NCI-H82 treated with DMSO at 0.1 percent for 48 hours (cell line): Measurements from ENCODE around the gene ZNF268.
"Not testable (repeated sequence)": the region's sequence is repeated elsewhere in the genome, so short reads cannot be mapped to it uniquely, and the experiment has no call there.

ENCODE experiments used
- DNase-seq: peaks from one replicate; lab custom pipeline; 2025; ENCODE audit not compliant: unreplicated experiment; lab: John Stamatoyannopoulos, UW

Gene ZNF268

GRCh38 chr12:133226690-133227089, 45.4 kb downstream of the ZNF268 start:
- no peak for DNase-seq

GRCh38 chr12:133227281-133227852, 46.1 kb downstream of the ZNF268 start:
- DNase-seq: no peak

GRCh38 chr12:133231001-133231400, 49.7 kb downstream of the ZNF268 start:
- DNase-seq: no peak

GRCh38 chr12:133233006-133233405, 51.7 kb downstream of the ZNF268 start:
- no peak for DNase-seq

GRCh38 chr12:133233993-133234564, 52.8 kb downstream of the ZNF268 start:
- no peak for DNase-seq

- no peak for DNase-seq
These were observed 53.7 kb downstream of the ZNF268 start for GRCh38 chr12:133234971-133235370.

GRCh38 chr12:133235401-133236112, 54.3 kb downstream of the ZNF268 start, which contains the start of gene ANHX:
ANHX (minus strand) TSS chr12:133235877; CDS start chr12:133234356, 1,521 bp downstream.
- DNase-seq: no peak

- no peak for DNase-seq
These were observed 54.8 kb downstream of the ZNF268 start for GRCh38 chr12:133236144-133236543.

- no peak for DNase-seq
These were observed 55.3 kb downstream of the ZNF268 start for GRCh38 chr12:133236556-133236955.

- DNase-seq: no peak
These were observed 70.4 kb downstream of the ZNF268 start for GRCh38 chr12:133251732-133252131.

- not testable (repeated sequence) for DNase-seq
These were observed 74.5 kb downstream of the ZNF268 start for GRCh38 chr12:133255833-133256232.

- no peak for DNase-seq
These were observed 75.0 kb downstream of the ZNF268 start for GRCh38 chr12:133256321-133256720.

GRCh38 chr12:133264173-133264572, 82.9 kb downstream of the ZNF268 start:
- no peak for DNase-seq
